HG03520 (cell line): Measurements from ENCODE around the gene TTLL13.

Experiments used
- ATAC-seq: cut with Tn5 transposase; IDR thresholded peaks from one replicate; pipeline ENCODE4 v1.9.1; 2021; ENCODE audit warnings: mild to moderate bottlenecking, moderate library complexity; ENCODE audit not compliant: unreplicated experiment

The TTLL13 gene

DNA sequence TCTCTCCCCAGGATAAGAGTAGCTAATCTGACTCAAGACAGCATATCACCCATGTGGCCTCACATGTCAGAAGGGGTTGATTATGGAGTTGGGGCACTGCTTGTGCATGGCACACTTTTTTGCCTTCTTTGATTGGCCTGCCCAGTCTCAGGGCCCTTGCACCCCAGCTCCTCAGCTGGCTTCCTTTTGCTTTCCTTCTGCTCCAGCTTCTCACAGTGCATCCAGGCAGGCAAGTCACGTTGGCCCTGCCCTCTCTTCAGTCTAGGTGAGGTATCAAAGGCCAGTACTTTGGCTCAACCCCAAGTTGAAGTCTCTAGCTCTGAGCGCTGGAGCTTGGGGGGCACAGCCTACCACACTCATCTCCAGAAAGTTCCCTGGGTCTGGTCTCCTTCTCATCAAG lies 58.3 kb downstream of the TTLL13 start:
- ATAC-seq, result no peak

DNA sequence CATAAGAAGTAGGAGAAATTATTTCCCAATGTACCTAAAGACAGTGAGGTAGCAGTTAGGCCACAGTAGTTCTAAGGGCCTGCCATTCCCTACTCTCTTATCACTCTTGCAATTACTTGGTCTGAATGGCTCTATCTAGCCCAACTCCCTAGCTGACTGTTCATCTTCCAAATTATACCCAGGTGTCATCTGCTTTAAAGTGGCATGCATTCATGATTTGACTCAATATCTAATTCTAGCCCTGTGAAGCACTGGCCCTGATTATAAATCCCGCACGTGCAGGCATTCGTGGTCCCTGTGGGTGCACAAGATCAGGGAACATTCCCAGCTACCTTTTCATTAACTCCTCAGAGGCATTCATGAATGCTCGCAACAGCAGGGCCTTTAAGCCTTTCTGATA lies 59.7 kb downstream of the TTLL13 start:
- no peak for ATAC-seq
